ENCODE data around the gene ADCY9.

The ADCY9 gene

GRCh38 chr16:4005731-4006130 is 110.5 kb downstream of the ADCY9 start:
- Histone ChIP-seq H3K4me3 (ENCODE audit: low read depth, low read length) (no peak overlapping the region), H3K27me3 (ENCODE audit: control insufficient read depth, insufficient read depth, low read length) (no peaks in the 10 kb centered on the region), H3K36me3 (ENCODE audit: control insufficient read depth, insufficient read depth, low read length) (no peaks in the 10 kb centered on the region), H3K9ac (no peak overlapping the region), H3K4me2 (ENCODE audit: low read length) (no peak overlapping the region), H2AFZ (no peak overlapping the region), H3K9me3 (ENCODE audit: control insufficient read depth, low read length) (no peaks in the 10 kb centered on the region), H3K4me1 (no peaks in the 10 kb centered on the region), H3K79me2 (peaks cover 4% of the 10 kb centered on the region), H3K27ac (no peak overlapping the region)
- TF ChIP-seq CTCF (IDR thresholded peaks at IDR 0.05): no peak

- no peak overlapping the region for H3K9ac ChIP-seq
- H3K4me1 ChIP-seq: no peaks in the 10 kb centered on the region
- H3K27me3 ChIP-seq (ENCODE audit: control insufficient read depth, insufficient read depth, low read length): no peaks in the 10 kb centered on the region
- H3K79me2 ChIP-seq: peaks cover 4% of the 10 kb centered on the region
- no peak overlapping the region for H3K4me3 ChIP-seq (ENCODE audit: low read depth, low read length)
- no peak for TF ChIP-seq CTCF (IDR thresholded peaks at IDR 0.05)
- no peak overlapping the region for H3K4me2 ChIP-seq (ENCODE audit: low read length)
- H2AFZ ChIP-seq: no peak overlapping the region
- no peaks in the 10 kb centered on the region for H3K9me3 ChIP-seq (ENCODE audit: control insufficient read depth, low read length)
- H3K36me3 ChIP-seq (ENCODE audit: control insufficient read depth, insufficient read depth, low read length): no peaks in the 10 kb centered on the region
- no peak overlapping the region for H3K27ac ChIP-seq
These were observed 111.0 kb downstream of the ADCY9 start for GRCh38 chr16:4005281-4005680.

- TF ChIP-seq CTCF (IDR thresholded peaks at IDR 0.05): no peak
- no peaks in the 10 kb centered on the region for H3K27me3 ChIP-seq (ENCODE audit: control insufficient read depth, insufficient read depth, low read length)
- H3K9me3 ChIP-seq (ENCODE audit: control insufficient read depth, low read length): no peaks in the 10 kb centered on the region
- H3K4me3 ChIP-seq (ENCODE audit: low read depth, low read length): no peak overlapping the region
- no peak overlapping the region for H2AFZ ChIP-seq
- no peak overlapping the region for H3K4me2 ChIP-seq (ENCODE audit: low read length)
- H3K4me1 ChIP-seq: peaks cover 8% of the 10 kb centered on the region
- H3K9ac ChIP-seq: no peak overlapping the region
- no peaks in the 10 kb centered on the region for H3K36me3 ChIP-seq (ENCODE audit: control insufficient read depth, insufficient read depth, low read length)
- H3K27ac ChIP-seq: no peak overlapping the region
- no peaks in the 10 kb centered on the region for H3K79me2 ChIP-seq
These were observed 112.0 kb downstream of the ADCY9 start for GRCh38 chr16:4004206-4004605.

DNA sequence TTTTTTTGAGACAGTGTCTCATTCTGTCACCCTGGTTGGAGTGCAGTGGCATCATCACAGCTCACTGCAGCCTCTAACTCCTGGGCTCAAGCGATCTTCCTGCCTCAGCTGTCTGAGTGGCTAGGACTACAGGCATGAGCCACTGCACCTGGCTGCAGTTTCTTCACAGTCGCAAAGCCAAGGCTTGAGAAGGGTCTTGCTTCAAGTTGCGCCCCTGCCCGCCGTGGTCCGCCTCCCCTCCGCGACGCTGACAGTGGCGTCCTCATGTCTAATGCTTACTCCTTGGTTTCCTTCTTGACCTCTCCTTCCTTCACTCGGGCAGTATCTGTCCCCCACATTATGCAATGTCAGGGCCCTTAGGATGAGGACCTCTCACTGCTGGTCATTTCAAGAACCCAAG is 112.7 kb downstream of the ADCY9 start:
- Histone ChIP-seq H2AFZ (no peak overlapping the region), H3K9ac (no peak overlapping the region), H3K36me3 (ENCODE audit: control insufficient read depth, insufficient read depth, low read length) (no peaks in the 10 kb centered on the region), H3K4me1 (peaks cover 10% of the 10 kb centered on the region), H3K27me3 (ENCODE audit: control insufficient read depth, insufficient read depth, low read length) (no peaks in the 10 kb centered on the region), H3K79me2 (no peaks in the 10 kb centered on the region), H3K9me3 (ENCODE audit: control insufficient read depth, low read length) (no peaks in the 10 kb centered on the region), H3K27ac (no peak overlapping the region), H3K4me2 (ENCODE audit: low read length) (no peak overlapping the region), H3K4me3 (ENCODE audit: low read depth, low read length) (no peak overlapping the region)
- no peak for TF ChIP-seq CTCF (IDR thresholded peaks at IDR 0.05)

- Histone ChIP-seq H3K79me2 (peaks cover under 1% of the 10 kb centered on the region), H2AFZ (no peak overlapping the region), H3K4me2 (ENCODE audit: low read length) (no peak overlapping the region), H3K27ac (no peak overlapping the region), H3K9ac (no peak overlapping the region), H3K27me3 (ENCODE audit: control insufficient read depth, insufficient read depth, low read length) (no peaks in the 10 kb centered on the region), H3K4me3 (ENCODE audit: low read depth, low read length) (no peak overlapping the region), H3K36me3 (ENCODE audit: control insufficient read depth, insufficient read depth, low read length) (no peaks in the 10 kb centered on the region), H3K4me1 (peaks cover 10% of the 10 kb centered on the region), H3K9me3 (ENCODE audit: control insufficient read depth, low read length) (no peaks in the 10 kb centered on the region)
- no peak for TF ChIP-seq CTCF (IDR thresholded peaks at IDR 0.05)
These were observed 113.1 kb downstream of the ADCY9 start for GRCh38 chr16:4003166-4003565.
